Tibial nerve (tissue), 4 donors: ENCODE data around the gene CDAN1. TPM values are rescaled to one million over a fixed set of nuclear protein-coding genes. Genes with fewer than 3 reads are reported as not detected.

ENCODE experiments used
- DNase-seq, 2 donors: peaks; one replicate each; pipeline ENCODE4 v3.0.0-alpha.2; 2019; ENCODE audit warnings: low spot score in 2 of 2
- H3K27ac ChIP-seq, 4 donors: fragments of 200-600 bp; sonication (generic) in 3 of 4; one replicate each; pipeline ENCODE4 v1.5.1; 2017 to 2019; ENCODE audit warnings: mild to moderate bottlenecking in 1 of 4
- H3K27me3 ChIP-seq, 2 donors: fragments of 200-600 bp; sonication (generic) in 1 of 2; one replicate each; pipeline versions ENCODE4 v1.5.1 to v1.6.0; 2017 to 2019
- H3K36me3 ChIP-seq, 3 donors: fragments of 200-600 bp; sonication (generic); one replicate each; pipeline ENCODE4 v1.5.1; 2018 to 2019
- H3K4me1 ChIP-seq, 4 donors: fragments of 200-600 bp; sonication (generic) in 3 of 4; one replicate each; pipeline ENCODE4 v1.5.1; 2017 to 2019
- H3K4me3 ChIP-seq, 4 donors: fragments of 200-600 bp; sonication (generic) in 3 of 4; one replicate each; pipeline ENCODE4 v1.5.1; 2017 to 2019; ENCODE audit warnings: mild to moderate bottlenecking in 1 of 4, moderate library complexity in 1 of 4
- H3K9me3 ChIP-seq, 4 donors: fragments of 200-600 bp; sonication (generic) in 3 of 4; one replicate each; pipeline ENCODE4 v1.5.1; 2017 to 2019
- EP300 ChIP-seq, 2 donors: sonication (generic); formaldehyde crosslinking; IDR thresholded peaks; one replicate each; pipeline ENCODE4 v1.6.1; 2017; ENCODE audit warnings: antibody characterized with exemption in 2 of 2, mild to moderate bottlenecking in 1 of 2
- POLR2A ChIP-seq, 2 donors: fragments of 450-650 bp; IDR thresholded peaks; one replicate each; pipeline ENCODE4 v1.6.1; 2017; ENCODE audit warnings: antibody characterized with exemption in 2 of 2, mild to moderate bottlenecking in 2 of 2, moderate library complexity in 2 of 2
- WGBS, 2 donors: methylation state at CpG; one replicate each; pipeline ENCODE4 v1.1.5; 2018; 5-methylcytosine and 5-hydroxymethylcytosine counted together
- total RNA-seq, 4 donors: library from RNA; depleted of rRNA; stranded (reverse); fragments of >200 nt; gene quantifications; one replicate each; pipeline ENCODE4 v1.1.0, GENCODE V29; 2016
- TF ChIP-seq, protein P1 (sequence below), 5 experiments: fragments of 200-600 bp in 3 of 5; fragments of 450-650 bp in 2 of 5; sonication (generic) in 3 of 5; IDR thresholded peaks; one replicate each; pipeline ENCODE4 v1.5.1; 2016 to 2019; ENCODE audit warnings: antibody characterized with exemption in 5 of 5, mild to moderate bottlenecking in 3 of 5, moderate library complexity in 2 of 5

CDAN1 gene
- total RNA-seq, 4 donors from 2014 or later = 14.0 to 25.5 (median 22.0) TPM

DNA sequence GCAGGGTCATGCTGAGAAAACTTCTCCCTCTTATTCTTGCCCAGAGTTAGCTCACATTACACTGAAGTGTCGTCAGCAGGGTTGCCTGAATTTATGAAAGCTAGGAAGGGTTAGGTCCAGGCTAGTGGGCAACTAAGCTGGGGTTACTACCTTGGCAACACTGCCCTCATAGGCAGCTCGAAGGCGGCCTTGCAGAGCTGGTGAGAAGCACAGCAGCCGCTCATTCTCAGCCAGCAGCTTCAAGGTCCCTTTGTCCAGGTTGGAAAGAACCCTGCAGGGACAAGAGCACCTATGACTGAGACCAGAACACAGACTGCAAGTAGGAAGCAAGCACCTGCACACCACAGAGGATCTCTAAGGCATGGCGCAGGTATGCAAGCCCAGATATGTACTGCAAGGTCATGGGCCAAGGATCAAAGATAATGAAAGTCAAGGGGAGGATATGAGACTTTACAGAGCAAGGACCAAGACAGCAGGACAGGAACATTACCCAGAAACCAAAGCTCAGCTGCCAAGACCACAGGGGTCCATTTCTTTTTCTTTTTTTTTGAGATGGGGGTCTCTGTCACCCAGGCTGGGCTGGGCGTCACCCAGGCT is 2.8 kb downstream of the CDAN1 start:
- 92 to 97% methylated on average over 6 of the region's 6 CpGs for WGBS, 2 donors
- H3K36me3 ChIP-seq = peaks cover 0 to 62% (median 23%) of the 10 kb centered on the region in 3 donors
- no peak for TF ChIP-seq EP300 (IDR thresholded peaks at IDR 0.05)
- TF ChIP-seq POLR2A (IDR thresholded peaks at IDR 0.05) = no peak
- TF ChIP-seq, protein P1, sequence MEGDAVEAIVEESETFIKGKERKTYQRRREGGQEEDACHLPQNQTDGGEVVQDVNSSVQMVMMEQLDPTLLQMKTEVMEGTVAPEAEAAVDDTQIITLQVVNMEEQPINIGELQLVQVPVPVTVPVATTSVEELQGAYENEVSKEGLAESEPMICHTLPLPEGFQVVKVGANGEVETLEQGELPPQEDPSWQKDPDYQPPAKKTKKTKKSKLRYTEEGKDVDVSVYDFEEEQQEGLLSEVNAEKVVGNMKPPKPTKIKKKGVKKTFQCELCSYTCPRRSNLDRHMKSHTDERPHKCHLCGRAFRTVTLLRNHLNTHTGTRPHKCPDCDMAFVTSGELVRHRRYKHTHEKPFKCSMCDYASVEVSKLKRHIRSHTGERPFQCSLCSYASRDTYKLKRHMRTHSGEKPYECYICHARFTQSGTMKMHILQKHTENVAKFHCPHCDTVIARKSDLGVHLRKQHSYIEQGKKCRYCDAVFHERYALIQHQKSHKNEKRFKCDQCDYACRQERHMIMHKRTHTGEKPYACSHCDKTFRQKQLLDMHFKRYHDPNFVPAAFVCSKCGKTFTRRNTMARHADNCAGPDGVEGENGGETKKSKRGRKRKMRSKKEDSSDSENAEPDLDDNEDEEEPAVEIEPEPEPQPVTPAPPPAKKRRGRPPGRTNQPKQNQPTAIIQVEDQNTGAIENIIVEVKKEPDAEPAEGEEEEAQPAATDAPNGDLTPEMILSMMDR (IDR thresholded peaks at IDR 0.05) = no peak

DNA sequence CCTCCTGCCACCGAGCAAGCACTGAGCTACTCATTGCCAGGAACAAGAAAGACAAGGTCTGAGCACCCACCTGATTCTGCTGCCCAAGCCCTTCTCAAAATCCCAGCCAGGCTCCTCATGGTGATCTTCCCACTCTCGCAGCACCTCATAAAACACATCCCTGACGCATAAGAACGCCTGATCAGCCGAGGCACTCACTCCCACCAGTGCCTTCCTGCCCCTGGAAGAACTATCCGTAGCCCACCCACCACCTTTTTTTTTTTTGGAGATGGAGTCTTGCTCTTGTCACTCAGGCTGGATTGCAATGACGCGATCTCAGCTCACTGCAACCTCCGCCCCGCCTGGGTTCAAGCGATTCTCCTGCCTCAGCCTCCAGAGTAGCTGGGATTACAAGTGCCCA is 3.9 kb downstream of the CDAN1 start:
- H3K27me3 ChIP-seq = no peaks in the 10 kb centered on the region
- peaks cover 0 to 30% (median 5%) of the 10 kb centered on the region in 4 donors for H3K4me1 ChIP-seq
- H3K27ac ChIP-seq = no peak overlapping the region
- H3K9me3 ChIP-seq = no peaks in the 10 kb centered on the region
- no peak for DNase-seq
- TF ChIP-seq EP300 (IDR thresholded peaks at IDR 0.05) (no peak), POLR2A (IDR thresholded peaks at IDR 0.05) (no peak)
- TF ChIP-seq, protein P1 (IDR thresholded peaks at IDR 0.05) = no peak
- peaks cover 0 to 74% (median 23%) of the 10 kb centered on the region in 3 donors for H3K36me3 ChIP-seq
- WGBS, 2 donors = 85% methylated on average over 11 of the region's 11 CpGs
- H3K4me3 ChIP-seq = no peak overlapping the region

More for the DNA sequence above, 2.8 kb downstream of the CDAN1 start:
- no peak for DNase-seq
- Histone ChIP-seq H3K4me1 (peaks cover 0 to 22% (median 5%) of the 10 kb centered on the region in 4 donors), H3K9me3 (no peaks in the 10 kb centered on the region), H3K27ac (no peak overlapping the region), H3K27me3 (no peaks in the 10 kb centered on the region), H3K4me3 (no peak overlapping the region)

DNA sequence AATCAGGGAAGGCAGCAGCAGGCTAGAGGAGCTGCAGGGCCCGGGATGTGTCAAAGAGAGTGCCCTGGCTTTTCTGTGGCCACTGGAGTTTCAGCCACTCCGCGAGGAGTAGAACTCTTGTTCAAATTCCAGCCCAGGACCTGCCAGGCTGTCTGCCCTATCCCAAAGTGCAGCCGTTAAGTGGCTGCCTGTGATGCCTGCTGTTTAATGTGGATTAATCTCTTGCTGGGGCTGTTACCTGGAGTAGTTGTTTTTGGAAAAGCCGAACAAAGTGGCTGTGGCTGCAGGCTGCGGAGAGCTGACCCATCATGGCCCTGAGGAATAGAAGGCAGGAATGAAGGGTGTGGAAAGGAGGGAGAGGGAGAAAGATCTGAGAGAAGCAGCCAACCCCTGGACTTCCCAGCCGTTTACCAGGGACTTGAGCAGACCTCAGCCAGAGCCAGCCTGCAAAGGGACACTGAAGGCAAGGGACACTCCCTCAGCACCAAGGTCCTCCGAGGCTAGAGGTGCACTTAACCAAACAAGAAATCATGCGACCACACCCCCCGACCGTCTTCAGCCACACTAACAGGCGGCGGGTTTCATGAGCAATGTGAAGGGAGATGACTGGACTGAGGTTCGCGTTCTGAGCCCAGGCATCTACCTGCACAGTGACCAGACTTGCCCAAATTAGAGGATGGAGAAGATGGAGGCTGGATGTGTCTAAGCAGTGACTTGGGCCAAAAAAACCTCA is 4.7 kb downstream of the CDAN1 start:
- WGBS, 2 donors = 79 to 82% methylated on average over 15 of the region's 15 CpGs
- H3K4me3 ChIP-seq = no peak overlapping the region
- no peaks in the 10 kb centered on the region for H3K27me3 ChIP-seq
- no peak for DNase-seq
- peaks cover 0 to 81% (median 23%) of the 10 kb centered on the region in 3 donors for H3K36me3 ChIP-seq
- no peak overlapping the region for H3K27ac ChIP-seq
- TF ChIP-seq POLR2A (IDR thresholded peaks at IDR 0.05) (no peak), EP300 (IDR thresholded peaks at IDR 0.05) (no peak)
- TF ChIP-seq, protein P1 (IDR thresholded peaks at IDR 0.05) = no peak
- peaks cover 0 to 32% (median 5%) of the 10 kb centered on the region in 4 donors for H3K4me1 ChIP-seq
- no peaks in the 10 kb centered on the region for H3K9me3 ChIP-seq

DNA sequence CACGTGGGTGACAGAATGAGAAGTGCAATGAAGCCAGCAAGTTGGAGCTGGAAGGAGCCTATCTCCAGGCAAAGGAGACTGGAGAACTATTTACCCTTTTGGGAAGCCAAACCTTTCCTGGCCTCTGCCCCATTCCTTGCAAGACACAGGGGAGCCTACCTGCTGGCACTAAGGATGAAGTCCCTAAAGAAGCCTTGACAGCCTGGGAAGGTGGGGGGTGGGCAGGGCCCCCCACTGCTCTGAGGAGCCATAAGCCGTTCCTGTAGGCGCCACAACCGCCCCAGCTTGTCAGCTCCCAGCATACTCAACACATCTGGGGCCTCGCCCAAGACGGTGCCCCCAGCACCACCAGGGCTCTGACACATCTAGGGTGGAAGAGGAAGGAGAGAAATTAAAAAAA is 5.5 kb downstream of the CDAN1 start:
- Histone ChIP-seq H3K9me3 (no peaks in the 10 kb centered on the region), H3K4me3 (no peak overlapping the region), H3K27ac (no peak overlapping the region), H3K4me1 (peaks cover 0 to 36% (median 5%) of the 10 kb centered on the region in 4 donors), H3K36me3 (peaks cover 0 to 88% (median 23%) of the 10 kb centered on the region in 3 donors), H3K27me3 (no peaks in the 10 kb centered on the region)
- TF ChIP-seq, protein P1 (IDR thresholded peaks at IDR 0.05) = no peak
- TF ChIP-seq EP300 (IDR thresholded peaks at IDR 0.05) = no peak
- TF ChIP-seq POLR2A (IDR thresholded peaks at IDR 0.05) = no peak
- 72 to 78% methylated on average over 6 of the region's 6 CpGs for WGBS, 2 donors
- DNase-seq = no peak

DNA sequence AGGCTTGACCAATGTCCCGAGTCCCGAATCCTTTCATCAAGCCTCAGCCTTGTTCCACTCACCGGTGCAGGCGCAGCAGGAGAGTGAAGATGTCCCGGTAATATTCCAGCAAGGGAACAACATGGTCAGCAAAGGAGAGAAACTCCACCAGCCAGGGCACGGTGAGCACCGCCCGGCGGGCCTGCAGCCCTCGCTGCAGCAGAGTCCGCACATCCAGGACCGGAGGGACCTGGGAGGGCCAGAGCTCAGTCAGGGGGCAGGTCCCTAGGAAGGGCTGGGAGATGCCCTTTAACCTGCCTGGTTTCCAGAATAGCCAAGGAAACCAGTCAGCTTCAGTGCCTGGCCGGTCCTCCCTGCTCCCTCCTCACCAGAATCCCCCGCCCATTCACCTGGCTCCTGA is 6.4 kb downstream of the CDAN1 start:
- TF ChIP-seq POLR2A (IDR thresholded peaks at IDR 0.05) = no peak
- TF ChIP-seq, protein P1 (IDR thresholded peaks at IDR 0.05) = no peak
- no peak for TF ChIP-seq EP300 (IDR thresholded peaks at IDR 0.05)
- peaks cover 0 to 29% (median 1%) of the 10 kb centered on the region in 4 donors for H3K4me1 ChIP-seq
- no peak for DNase-seq
- no peaks in the 10 kb centered on the region for H3K9me3 ChIP-seq
- no peak overlapping the region for H3K27ac ChIP-seq
- H3K4me3 ChIP-seq = no peak overlapping the region
- 87 to 91% methylated on average over 7 to 14 of the region's 14 CpGs for WGBS, 2 donors
- H3K36me3 ChIP-seq = peaks cover 0 to 97% (median 23%) of the 10 kb centered on the region in 3 donors
- H3K27me3 ChIP-seq = no peaks in the 10 kb centered on the region
